Measurements from ENCODE around the gene KIF2A.

The KIF2A gene

DNA sequence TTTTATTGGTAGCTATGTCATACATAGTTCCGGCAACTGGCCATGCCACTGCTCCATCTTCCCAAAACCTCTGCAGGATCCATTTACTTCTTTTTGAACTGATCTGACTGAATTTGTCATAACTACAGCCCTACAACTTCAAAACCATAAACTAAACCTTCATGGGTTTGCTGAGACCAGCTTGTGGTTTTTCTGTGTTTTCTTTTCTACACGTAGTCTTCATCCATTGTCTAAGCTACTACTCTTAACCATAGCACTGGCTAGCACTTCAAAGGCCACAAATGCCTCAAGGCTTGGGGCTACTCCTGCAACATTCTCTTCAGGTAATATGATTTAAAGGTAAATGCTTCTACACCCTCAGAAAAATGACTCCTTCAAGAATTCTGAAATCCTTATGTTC lies 9.0 kb upstream of the KIF2A start:
- DNase-seq, result no peak

DNA sequence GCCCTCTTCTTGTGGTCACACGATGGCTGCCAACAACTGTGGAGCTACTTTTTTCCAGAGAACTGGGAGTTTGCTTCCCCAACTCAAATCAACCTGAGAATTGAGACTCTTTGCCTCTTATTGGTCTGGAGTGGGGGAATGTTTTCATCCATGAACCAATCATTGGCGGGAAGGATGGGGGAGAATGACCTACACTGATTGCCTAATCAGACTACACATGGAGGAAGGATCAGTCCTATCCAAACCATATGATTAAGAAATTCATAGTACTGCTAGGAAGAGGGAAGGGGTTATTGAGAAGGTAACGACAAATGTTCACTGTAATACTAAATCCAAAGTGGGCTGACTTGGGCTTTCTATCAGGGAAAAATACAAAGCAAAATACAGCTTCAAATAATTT lies 7.9 kb upstream of the KIF2A start:
- DNase-seq, result no peak

DNA sequence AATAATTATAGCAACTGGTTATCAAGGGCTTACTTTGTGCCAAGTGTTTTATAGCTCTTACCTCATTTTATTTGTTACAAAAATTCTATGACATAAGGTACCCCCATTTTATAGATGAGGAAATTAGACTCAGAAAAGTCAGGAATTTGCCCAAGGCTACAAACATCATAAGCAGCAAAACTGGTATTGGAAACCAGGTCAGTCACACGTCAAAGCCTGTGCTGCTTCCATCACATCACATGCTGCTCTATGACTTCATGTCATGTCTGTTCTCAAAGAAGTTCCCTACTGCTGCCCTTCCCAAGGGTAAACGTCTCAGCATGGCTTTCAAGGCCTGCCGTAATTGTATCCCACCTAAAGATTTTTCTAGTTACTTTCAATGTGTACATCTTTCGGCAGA lies 6.9 kb upstream of the KIF2A start:
- no peak for DNase-seq

DNA sequence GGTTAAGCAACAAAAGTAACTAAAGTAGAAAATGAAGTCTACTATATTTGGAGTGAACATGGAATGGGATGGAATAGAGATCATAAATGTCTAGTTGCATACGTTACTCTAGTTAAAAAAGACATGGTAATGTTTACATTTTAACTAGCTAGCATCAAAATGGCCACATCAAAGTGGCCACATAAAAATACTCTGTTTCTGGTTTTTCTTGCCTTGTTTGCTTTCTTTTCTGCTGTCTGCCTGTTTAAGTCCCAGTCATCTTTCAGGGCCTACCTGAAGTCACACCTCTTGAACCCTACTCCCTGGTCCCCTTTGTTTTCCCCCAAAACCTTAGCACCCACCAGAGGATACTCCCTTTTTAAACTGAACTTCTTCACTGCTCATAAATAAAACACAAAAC lies 6.4 kb upstream of the KIF2A start:
- no peak for DNase-seq

DNA sequence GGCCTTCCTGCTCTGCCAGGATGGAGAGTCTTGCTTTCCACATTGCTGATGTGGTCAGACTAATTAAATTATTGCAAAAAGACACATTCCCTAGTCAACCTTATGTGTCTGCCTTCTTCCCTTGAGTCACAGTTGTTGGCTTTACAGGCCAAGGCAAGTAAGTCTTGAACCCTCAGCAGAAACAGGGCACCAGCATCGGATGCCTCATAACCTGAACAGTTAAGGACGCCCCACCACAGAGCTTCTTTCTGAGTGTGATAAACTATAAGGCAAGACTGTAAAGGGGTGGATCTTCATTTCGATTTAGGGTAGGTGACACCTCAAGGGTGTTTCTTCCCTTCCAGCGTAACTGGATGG lies 670 bp upstream of the KIF2A start:
- DNase-seq, result no peak

DNA sequence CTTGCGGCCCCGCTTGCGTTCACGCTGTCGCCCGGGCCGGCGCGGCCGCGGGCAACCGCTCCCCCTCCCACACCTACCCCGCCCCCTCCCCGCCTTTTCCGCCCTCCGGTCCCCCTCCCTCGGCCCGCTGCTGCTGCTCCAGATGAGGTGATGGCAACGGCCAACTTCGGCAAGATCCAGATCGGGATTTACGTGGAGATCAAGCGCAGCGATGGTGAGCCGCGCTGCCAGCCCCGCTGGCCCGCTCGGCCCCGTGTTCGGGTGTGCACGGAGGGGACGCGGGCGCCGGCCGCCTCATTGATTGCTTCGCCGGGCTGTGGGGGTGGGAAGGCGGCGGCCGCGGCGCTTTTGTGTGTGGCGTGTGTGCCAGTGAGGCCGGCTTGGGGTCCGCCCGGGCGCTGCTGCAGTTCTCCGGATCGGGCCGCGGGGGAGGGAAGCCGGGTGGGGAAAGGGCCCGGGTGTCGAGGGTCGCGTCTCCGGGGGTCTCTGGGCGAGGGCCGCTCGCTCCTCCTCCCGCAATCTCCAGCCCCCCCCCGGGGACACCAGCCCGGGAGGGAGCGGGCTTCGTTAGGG lies 403 bp downstream of the KIF2A start:
- DNase-seq, result no peak

DNA sequence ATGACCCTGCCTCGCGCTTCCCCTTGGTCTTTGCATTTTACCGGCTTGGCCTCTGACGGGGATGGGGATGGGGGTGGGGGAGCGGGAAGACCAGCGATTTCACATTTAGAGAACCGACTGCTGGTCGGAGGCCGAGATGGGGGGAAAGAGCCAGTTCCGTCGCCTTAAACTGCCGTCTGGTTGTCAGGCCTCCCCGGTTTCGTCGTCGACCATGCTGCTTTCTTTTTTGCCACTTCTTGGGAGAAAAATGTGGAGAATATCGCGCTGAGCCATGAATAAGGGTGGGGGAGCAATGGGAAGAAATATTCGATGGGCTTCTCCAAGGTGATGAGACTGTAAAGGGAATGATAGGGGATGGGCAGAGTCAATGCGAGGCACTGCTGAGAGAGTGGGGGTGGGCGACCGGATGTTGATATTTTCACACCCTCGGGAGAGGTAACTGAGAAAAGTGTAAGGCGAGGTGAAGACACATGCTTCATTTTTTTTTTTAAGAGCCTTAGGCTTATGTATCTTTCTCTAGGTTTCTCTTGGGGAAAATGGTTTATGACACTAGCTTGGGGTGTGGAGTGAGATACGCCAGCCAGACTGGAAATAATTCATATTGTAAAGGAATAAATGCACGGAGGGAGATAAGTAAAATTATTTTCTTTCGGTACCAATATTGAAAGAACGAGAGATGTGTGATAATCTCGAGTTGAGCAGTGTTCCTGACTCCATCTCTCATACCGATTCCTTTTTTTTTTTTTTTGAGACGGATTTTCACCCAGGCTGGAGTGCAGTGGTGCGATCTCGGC lies 1.1 kb downstream of the KIF2A start:
- DNase-seq, result no peak

DNA sequence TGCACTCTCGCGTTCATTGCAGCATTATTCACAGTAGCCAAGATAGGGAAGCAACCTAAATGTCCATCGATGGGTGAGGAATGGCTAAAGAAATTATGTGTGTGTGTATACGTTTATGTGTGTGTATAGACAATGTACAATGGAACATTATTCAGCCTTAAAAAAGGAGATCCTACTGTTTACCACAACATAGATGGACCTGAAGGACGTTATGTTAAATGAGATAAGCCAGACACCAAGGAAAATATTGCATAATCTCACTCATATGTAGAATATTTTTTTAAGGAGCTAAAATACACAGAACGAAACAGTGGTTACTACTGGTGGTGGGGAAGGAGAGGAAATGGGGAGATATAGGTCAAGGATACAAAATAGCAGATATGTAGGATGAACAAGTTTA lies 2.4 kb downstream of the KIF2A start:
- no peak for DNase-seq

DNA sequence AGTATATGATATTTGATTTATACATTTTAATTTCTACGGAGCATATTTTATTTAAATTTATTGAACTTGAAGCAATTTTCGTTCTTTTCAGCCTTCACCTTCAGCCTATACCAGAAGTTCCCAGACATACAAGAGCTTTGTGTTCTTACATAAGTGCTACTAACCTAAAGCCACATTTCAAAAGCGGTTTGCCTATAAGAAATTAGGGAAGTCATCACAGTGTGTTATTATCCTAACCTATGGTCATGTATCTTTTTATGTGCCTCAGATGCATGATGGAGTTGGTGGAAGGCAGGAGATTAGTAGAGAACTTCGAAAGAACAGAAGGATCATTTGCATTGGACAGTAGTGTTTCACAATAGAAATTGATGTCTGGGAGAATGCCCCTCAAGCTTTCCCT lies 3.1 kb downstream of the KIF2A start:
- no peak for DNase-seq

DNA sequence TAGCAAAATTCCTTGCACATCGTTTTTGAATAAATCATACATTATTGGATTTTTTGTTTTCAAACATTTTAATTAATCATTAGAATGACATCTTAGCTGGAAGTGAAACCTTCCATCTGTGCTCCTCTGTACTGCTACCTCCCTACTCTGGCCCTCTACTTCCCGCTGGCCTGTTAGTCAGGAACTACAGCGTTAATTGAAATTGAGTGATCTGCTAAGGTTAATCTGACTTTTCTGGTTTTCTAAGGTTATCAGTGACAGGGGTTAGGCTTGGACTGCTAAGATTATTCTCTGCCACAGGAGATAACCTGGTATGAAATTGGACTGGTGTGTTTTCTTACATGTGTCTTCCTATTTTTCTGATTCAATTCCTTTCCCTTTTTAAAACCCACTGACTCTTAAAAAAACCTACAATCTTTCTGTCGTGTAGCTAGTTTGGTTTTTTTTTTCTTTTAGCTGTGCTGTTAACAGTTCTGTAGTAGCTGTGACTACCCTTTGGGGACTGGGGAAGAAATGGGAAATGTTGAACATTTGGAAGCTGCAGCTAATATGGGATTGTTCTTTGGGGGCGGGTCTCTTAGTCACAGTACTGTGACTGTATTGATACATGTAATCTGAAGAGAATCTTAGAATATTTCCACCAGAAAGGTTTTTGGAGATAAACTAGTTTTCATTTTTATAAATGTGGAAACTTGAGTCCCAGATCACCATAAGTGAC lies 4.6 kb downstream of the KIF2A start:
- no peak for DNase-seq

DNA sequence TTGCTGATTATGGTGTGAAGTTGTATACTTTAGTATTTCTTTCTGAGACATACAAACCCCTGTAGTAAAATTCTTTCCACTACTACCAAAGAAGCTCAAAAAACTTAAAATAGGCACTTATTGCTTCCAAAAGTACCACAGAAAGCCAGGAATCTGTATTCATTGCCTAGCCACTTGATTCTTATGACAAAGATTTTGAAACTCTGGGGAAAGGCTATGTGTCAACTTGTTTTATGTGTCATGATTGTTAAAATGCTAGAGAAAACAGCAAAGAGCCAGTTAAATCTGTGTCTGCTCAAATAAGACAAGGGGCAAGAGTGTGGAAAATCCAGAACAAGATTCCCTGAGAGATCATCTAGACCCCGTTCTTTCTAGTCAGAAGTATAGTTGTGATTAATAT lies 6.0 kb downstream of the KIF2A start:
- DNase-seq, result no peak

DNA sequence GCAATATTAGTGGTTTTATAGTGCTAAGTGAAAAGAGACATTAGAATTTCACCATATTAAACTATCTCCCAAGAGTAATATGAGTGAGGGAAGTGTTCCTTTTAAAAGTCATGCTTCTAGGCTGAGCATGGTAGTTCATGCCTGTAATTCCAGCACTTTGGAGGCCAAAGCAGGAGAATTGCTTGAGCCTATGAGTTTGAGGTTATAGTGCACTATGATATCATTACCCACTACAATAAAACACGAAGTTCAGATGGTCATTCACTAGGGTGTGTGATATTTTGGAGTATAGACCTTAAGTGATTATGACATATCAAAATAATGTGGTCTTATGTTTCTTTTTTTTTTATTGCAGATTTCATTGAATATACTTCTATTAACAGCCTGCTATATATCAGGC lies 6.7 kb downstream of the KIF2A start:
- DNase-seq, result no peak

DNA sequence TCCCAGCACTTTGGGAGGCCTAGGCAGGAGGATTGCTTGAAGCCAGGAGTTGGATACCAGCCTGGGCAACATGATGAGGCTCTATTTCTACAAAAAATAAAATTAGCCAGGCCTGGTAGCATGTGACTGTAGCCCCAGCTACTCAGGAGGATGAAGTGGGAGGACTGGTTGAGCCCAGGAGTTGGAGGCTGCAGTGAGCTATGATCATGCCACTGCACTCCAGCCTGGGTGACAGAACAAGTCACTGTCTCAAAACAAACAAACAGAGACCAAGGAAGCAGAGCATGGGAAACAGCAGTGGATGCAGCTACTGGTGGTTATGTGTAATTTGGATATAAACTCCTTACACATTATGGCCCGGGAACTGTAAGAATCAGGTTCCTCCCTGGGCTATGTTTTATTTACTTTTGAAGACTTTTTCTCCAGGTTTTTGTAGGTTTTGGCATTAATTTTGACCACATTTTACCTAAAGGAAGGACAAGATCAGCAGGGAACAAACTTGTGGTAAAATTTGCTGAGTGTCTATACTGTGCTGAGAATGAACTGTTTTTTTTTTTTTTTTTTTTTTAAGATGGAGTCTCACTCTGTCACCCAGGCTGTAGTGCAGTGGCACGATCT lies 8.3 kb downstream of the KIF2A start:
- no peak for DNase-seq

DNA sequence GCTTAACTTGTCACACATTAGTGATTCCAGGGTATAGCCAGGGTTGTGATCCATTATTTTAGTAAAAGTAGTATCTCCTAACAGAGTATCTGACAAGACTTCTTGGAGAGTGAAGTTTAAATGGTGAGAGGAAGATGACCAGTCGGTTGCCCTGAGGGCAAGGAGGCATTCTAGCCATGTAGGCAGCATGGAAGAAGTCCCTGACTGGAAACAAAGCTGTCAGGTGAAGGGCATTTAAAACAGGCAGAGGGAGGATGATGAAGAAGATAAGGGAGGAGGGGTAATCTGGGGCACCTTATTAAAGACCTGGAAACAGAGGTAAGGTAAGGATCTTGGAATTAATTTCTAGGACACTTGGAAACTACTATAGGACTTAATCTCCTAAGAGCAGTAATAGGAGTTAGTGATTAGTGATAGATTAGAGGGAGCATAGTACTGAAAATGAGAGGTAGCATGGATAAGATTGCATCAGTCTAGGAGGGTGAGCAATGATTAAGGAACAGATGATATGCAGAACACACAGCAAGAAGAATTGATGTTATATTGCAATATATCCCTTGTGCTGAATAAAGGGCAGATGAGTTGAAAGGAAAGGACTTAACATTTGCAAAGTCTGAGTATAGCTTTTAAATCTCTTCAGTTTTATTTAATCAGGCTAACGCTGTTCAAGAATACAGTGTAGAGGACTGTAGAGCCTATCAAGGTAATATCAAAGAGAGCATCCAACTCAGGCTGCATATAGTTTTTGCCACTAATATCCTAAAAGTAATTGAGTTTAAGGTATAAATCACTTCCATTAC lies 9.6 kb downstream of the KIF2A start:
- DNase-seq, result no peak

DNA sequence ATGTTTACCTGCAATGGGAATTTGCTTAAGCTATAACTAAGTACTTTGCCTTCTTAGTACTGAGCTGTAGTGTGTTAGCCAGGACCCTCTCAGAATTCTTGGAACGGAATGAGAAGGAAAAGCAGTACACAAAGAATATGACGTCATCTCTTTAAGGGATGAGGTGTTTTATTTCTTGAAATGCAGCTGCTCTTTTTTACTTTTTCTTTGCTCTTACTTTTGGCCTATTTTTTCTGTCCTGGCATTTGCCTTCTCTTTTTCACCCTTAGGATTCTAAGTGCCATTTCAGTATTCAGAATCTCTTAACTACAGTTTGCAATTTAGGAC lies 10.1 kb downstream of the KIF2A start:
- DNase-seq, result no peak

DNA sequence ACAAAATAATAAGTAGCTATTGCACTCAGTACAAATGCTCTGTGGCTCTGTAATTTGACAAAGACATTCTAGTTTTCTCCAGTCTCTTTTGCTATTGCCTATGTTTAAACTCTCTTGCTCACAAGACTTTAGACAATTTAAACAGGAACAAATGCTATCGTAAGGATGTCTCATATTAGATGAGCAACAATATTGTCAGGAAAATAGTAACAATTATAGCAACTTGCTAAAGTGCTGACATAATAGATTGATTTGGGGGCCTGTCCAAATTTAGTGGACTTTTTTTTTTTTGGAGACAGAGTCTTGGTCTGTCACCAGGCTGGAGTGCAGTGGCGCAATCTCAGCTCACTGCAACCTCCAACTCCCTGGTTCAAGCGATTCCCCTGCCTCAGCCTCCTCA lies 11.8 kb downstream of the KIF2A start:
- no peak for DNase-seq

DNA sequence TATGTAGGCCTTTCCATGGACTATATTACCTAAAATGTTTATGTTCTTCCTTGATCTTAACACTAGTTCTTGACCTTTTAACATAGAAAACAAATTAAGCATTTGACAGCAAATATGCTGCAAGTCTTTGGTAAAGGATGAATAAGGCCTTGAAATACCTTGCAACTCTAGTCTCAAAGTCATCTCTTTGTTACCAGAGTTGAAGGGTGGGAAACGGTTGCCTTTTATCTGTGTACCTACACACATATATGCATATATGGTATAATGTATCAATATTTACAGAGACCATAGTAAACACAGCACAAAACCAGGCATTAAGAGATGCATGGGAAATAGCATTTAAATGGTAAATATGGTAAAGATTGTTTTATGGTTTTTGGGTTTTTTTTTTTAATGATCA lies 16.5 kb downstream of the KIF2A start:
- no peak for DNase-seq

DNA sequence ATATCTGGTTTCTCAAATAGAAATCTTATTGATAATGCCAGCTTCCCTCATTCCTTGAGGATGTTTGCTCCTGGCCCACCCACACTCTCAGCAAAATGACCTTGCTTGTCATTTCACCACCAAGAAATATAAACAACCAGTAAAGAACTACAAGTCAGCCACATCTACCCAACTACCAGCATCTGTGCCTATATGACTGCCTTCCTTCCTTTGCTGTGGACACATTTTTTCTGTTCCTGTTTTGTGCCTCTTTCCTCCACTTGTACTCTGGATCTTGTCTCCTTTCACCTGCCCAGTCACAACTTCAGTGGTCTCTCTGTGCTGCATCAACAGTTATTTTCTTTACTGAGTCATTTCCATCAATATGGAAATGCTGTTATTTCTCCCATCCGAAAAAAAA lies 20.3 kb downstream of the KIF2A start:
- no peak for DNase-seq

DNA sequence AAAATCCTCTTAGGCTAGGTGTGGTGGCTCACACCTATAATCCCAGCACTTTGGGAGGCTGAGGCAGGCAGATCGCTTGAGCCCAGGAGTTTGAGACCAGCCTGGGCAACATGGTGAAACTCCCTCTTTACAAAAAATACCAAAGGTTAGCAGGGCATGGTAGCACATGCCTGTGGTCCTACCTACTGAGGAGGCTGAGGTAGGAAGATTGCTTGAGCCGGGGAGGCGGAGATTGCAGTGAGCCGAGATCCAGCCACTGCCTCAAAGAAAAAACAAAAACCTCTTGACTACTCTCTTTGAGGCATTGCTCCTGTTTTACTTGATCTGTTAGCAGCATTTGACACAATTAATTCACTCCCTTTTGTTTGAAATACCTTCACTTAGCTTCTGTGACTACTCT lies 20.7 kb downstream of the KIF2A start:
- no peak for DNase-seq

DNA sequence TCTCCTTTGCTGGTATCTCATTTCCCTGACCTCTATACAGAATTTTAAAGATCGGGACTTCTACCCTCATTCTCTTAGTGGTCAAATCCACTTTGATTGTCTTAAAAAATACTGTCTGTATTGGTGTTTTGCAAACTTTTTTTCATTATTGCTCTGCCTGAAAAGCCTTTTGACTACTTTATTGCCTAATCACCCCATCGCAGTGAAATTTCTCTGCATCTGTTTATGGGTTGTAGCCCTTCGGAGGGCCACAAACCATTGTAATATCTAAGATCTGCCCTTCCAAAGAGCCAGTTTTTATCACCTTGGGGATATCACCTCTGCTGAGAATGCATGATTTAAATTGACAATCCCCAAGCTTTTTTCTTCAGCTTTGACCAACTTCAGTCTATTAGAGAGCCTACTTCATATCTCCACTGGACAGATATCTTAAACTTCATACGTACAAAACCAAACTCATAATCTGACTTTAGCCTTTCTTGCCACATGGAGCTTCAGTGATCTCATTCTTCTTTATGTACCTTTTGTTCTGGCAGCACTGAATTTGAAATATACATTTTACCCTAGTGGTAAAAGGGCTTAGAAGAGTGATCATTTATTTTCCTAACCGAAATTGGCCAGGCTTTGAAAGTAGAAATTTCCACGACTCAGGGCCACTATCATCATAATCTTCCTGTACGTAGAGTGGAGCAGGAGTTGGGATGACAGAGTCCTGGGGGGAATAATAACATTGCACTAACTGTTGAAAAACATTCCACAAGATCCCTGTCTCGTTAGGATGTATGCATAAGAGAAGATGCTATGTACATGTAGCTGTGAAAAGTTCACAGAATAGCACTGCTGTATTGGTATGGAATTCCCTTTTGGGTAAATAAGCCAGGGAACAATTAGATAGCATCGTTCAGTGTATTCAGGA lies 21.4 kb downstream of the KIF2A start:
- DNase-seq, result no peak

DNA sequence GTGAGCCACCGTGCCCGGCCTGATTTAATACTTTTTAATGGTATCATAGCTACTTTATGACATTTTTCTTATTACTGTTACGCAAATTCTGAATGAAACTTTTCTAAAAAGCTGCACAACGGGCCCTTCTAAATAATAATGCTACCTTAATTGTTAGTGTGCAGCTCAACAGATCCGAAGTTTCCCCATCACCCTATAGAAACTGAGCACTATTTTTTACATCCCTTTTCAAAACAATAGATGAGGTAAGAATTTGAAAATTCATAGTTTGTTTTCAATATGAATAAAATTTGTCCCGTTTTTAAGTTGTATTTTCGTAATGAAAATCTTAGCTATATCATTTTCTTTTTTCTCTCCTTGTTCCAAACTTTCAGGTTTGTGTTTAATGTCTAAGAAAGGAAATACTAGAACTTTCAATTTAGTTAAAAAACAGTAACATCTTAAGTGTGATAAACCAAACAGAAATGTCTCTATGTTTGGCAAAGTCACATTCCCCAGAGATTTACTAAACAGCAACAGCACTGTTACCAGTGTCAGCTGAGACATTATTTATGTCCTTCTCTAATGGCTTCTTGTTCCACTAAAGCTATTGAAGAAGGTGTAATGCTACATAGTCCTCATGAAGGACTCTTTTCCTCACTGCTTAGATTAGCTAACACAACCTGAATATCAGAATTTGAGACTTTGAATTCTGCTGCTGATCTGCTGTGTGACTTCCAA lies 22.9 kb downstream of the KIF2A start:
- DNase-seq, result no peak

DNA sequence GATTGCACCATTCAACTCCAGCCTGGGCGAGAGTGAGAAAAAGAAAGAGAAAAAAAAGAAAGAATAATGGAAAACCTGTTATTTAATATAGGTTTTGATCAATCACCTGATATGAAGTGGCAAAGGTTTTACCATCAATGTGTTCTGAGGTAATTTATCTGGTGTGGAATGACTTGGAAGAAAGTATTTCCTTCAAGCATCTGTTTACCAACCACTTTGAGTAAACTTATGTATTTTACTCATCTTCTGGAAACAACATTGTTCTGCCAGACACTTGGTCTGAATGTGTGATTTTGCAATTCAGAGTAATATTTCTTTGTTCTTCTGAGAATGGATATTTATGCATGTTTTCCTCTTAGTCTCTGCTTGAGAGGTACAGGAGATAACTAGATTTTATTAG lies 24.3 kb downstream of the KIF2A start:
- no peak for DNase-seq
